Activated CD4-positive, alpha-beta T cell treated with anti-CD3 and anti-CD28 coated beads, Interleukin-2, amount 50 U/mL, for 1 hour (primary cell): ENCODE results near the gene KRT6A.
"Not testable (repeated sequence)": the region's sequence is repeated elsewhere in the genome, so short reads cannot be mapped to it uniquely, and the experiment has no call there.

Experiments used
- DNase-seq: peaks from one replicate; pipeline ENCODE4 v3.0.0-alpha.2; 2020

The KRT6A gene

GRCh38 chr12:52454411-52455201, 38.5 kb downstream of the KRT6A start:
- no peak for DNase-seq

GRCh38 chr12:52452101-52452500, 41.0 kb downstream of the KRT6A start, which contains the start of gene KRT6B:
KRT6B (minus strand) TSS chr12:52452146; CDS start chr12:52452078, 68 bp downstream.
- DNase-seq, result no peak

GRCh38 chr12:52448228-52448627, 44.8 kb downstream of the KRT6A start:
- DNase-seq, result no peak

GRCh38 chr12:52447196-52447595, 45.9 kb downstream of the KRT6A start:
- DNase-seq, result not testable (repeated sequence)

- no peak for DNase-seq
These were observed 46.6 kb downstream of the KRT6A start for GRCh38 chr12:52446367-52447045.

GRCh38 chr12:52445876-52446275, 47.2 kb downstream of the KRT6A start:
- DNase-seq, result no peak

- no peak for DNase-seq
These were observed 48.1 kb downstream of the KRT6A start for GRCh38 chr12:52444647-52445595.

- DNase-seq, result no peak
These were observed 49.1 kb downstream of the KRT6A start for GRCh38 chr12:52443966-52444365.

GRCh38 chr12:52442600-52443061, 50.4 kb downstream of the KRT6A start:
- no peak for DNase-seq

- DNase-seq, result no peak
These were observed 51.6 kb downstream of the KRT6A start for GRCh38 chr12:52441320-52441911.

- no peak for DNase-seq
These were observed 52.2 kb downstream of the KRT6A start for GRCh38 chr12:52440821-52441319.

- no peak for DNase-seq
These were observed 53.2 kb downstream of the KRT6A start for GRCh38 chr12:52439845-52440244.

- no peak for DNase-seq
These were observed 53.6 kb downstream of the KRT6A start for GRCh38 chr12:52439420-52439819.

- no peak for DNase-seq
These were observed 54.5 kb downstream of the KRT6A start for GRCh38 chr12:52438305-52439301.

GRCh38 chr12:52437508-52437907, 55.5 kb downstream of the KRT6A start:
- no peak for DNase-seq
